ENCODE data around the gene COPRS. TPM values are rescaled to one million over a fixed set of nuclear protein-coding genes. Genes with fewer than 3 reads are reported as not detected.

The COPRS gene
- total and polyA plus RNA-seq, 2 of the 4 experiments (the other 2 are of a cell fraction): 95.3 to 123 TPM

GRCh38 chr17:31843070-31843745 is 15.8 kb downstream of the COPRS start:
- dilution Hi-C loops (cut with HindIII; ENCODE audit: low sequenced_read_pairs, unreplicated experiment) (no loop called here), intact Hi-C loops (cut with micrococcal nuclease) (loop anchor here (2.0 kb wide), 1 partner anchor 146 kb away; no protein-coding TSS in a partner anchor), in situ Hi-C loops (cut with MboI; ENCODE audit: low sequenced_read_pairs) (loop anchor here (5.0 kb wide), 1 partner anchor 401 kb away; no protein-coding TSS in a partner anchor)
- 27% methylated on average over 6 of the region's 8 CpGs; no CpG with 5 or more reads in 1 of the 2 experiments for WGBS, 2 experiments (ENCODE audit: extremely low coverage in 2 of 2, insufficient read length in 1 of 2)
- ATAC-seq (ENCODE audit: low read depth): peak; percentile 58
- H3K9ac ChIP-seq (ENCODE audit: low read depth, low read length): no peak overlapping the region
- no peaks in the 10 kb centered on the region for H3K9me3 ChIP-seq (ENCODE audit: control insufficient read depth, insufficient read depth, low read length)
- peak overlapping the region; percentile 11 for H3K4me2 ChIP-seq (ENCODE audit: low read depth, low read length)
- peak overlapping the region; percentile 60 for H2AK9ac ChIP-seq (replicated peaks; ENCODE audit: low read depth, low read length, poor library complexity)
- ChIA-PET POLR2A (ENCODE audit: unreplicated experiment) (no interaction called here), CTCF (interaction anchor here (0.6 to 3.0 kb wide), 18 partner anchors 12 to 421 kb away, joined by 3 to 21 read pairs (median 3); no protein-coding TSS in a partner anchor)
- H4K91ac ChIP-seq (ENCODE audit: insufficient read depth, low read depth, low read length): no peak overlapping the region
- H4K8ac ChIP-seq (ENCODE audit: low read depth in 2 of 2, low read length in 2 of 2): peak overlapping the region in 1 of 2 experiments; percentile 59; a peak in 2 of 4 replicates
- peak overlapping the region; percentile 48 for H3K23ac ChIP-seq (ENCODE audit: low read depth, low read length)
- H3K36me3 ChIP-seq (ENCODE audit: control insufficient read depth, insufficient read depth, low read length): no peaks in the 10 kb centered on the region
- peak overlapping the region; percentile 97 for H2BK120ac ChIP-seq (ENCODE audit: low read depth, low read length)
- peak; percentile 73 for DNase-seq
- BruUV-seq (replicated peaks): no TSS peak
- peak overlapping the region; percentile 13; the same call in 1 of the 2 replicates for H3K27ac ChIP-seq (ENCODE audit: insufficient read depth, low read length)
- TF ChIP-seq SMC3 (IDR thresholded peaks at IDR 0.05; ENCODE audit: low read depth, low read length) (no peak), USF2 (IDR thresholded peaks at IDR 0.05; ENCODE audit: low read depth, low read length) (no peak), MXI1 (IDR thresholded peaks at IDR 0.05; ENCODE audit: borderline replicate concordance, low read depth, low read length) (no peak)
- H4K5ac ChIP-seq (ENCODE audit: low read depth, low read length): no peak overlapping the region
- H2BK5ac ChIP-seq (ENCODE audit: low read depth, low read length, poor library complexity, severe bottlenecking): peak overlapping the region; percentile 48
- H2BK20ac ChIP-seq (ENCODE audit: low read depth, low read length): peak overlapping the region; percentile 23
- peak overlapping the region; percentile 17 for H3K14ac ChIP-seq (replicated peaks; ENCODE audit: low read depth, low read length)
- H2BK15ac ChIP-seq (ENCODE audit: low read depth, low read length): no peak overlapping the region; the same call in 2 of the 3 replicates
- no peak overlapping the region for H3K18ac ChIP-seq (ENCODE audit: low read depth, low read length)
- peak overlapping the region; percentile 22; the same call in 1 of the 2 replicates for H2AK5ac ChIP-seq (ENCODE audit: low read depth, low read length)
- no peaks in the 10 kb centered on the region for H3K27me3 ChIP-seq (ENCODE audit: control insufficient read depth, insufficient read depth, low read length)
- no peak overlapping the region for H3K4me3 ChIP-seq (ENCODE audit: insufficient read depth, low read depth, low read length)
- H3K56ac ChIP-seq (ENCODE audit: extremely low read depth, insufficient read depth, low read length): no peak overlapping the region
- H3K9me1 ChIP-seq (ENCODE audit: insufficient read depth, low read length): 0 out of 2 replicates have a peak, but pooled peaks cover 6% of the 10 kb centered on the region
- H3K4me1 ChIP-seq (ENCODE audit: control insufficient read depth, insufficient read depth, low read length): peaks cover 12% of the 10 kb centered on the region
- H3K4ac ChIP-seq (ENCODE audit: low read depth, low read length): peak overlapping the region; percentile 59
- no peaks in the 10 kb centered on the region for H3K79me1 ChIP-seq (ENCODE audit: low read depth in 1 of 2, low read length in 2 of 2)
- H4K20me1 ChIP-seq (ENCODE audit: insufficient read depth, low read length): no peaks in the 10 kb centered on the region
- H2AFZ ChIP-seq (replicated peaks; ENCODE audit: low read length, poor library complexity): peak overlapping the region; percentile 84
